HG03045 (cell line): ENCODE results near the gene CDK5.

Source experiments
- ATAC-seq: cut with Tn5 transposase; IDR thresholded peaks from one replicate; pipeline ENCODE4 v1.9.1; 2021; ENCODE audit warnings: mild to moderate bottlenecking, moderate library complexity; ENCODE audit not compliant: unreplicated experiment

Gene CDK5

GRCh38 chr7:151074817-151075661 lies 17.3 kb upstream of the CDK5 start:
- ATAC-seq, result no peak

GRCh38 chr7:151073990-151074389 lies 16.3 kb upstream of the CDK5 start:
- no peak for ATAC-seq

- ATAC-seq, result no peak
These were observed 13.6 kb upstream of the CDK5 start for GRCh38 chr7:151071032-151071866.

- ATAC-seq, result no peak
These were observed 12.9 kb upstream of the CDK5 start for GRCh38 chr7:151070574-151070960.

GRCh38 chr7:151069841-151070573 lies 12.3 kb upstream of the CDK5 start:
- no peak for ATAC-seq

- no peak for ATAC-seq
These were observed 10.5 kb upstream of the CDK5 start for GRCh38 chr7:151068069-151068773.

GRCh38 chr7:151066273-151066974 lies 8.7 kb upstream of the CDK5 start:
- ATAC-seq, result no peak

- ATAC-seq, result no peak
These were observed 7.8 kb upstream of the CDK5 start for GRCh38 chr7:151065516-151065915.

GRCh38 chr7:151064993-151065392 lies 7.3 kb upstream of the CDK5 start:
- ATAC-seq, result no peak

- no peak for ATAC-seq
These were observed 6.8 kb upstream of the CDK5 start for GRCh38 chr7:151064454-151064853.

- no peak for ATAC-seq
These were observed 5.5 kb upstream of the CDK5 start for GRCh38 chr7:151063212-151063561.

- ATAC-seq, result no peak
These were observed 4.9 kb upstream of the CDK5 start for GRCh38 chr7:151062399-151063211.

- no peak for ATAC-seq
These were observed 4.4 kb upstream of the CDK5 start for GRCh38 chr7:151062111-151062398.

- ATAC-seq, result no peak
These were observed 3.8 kb upstream of the CDK5 start for GRCh38 chr7:151061213-151062110.

- ATAC-seq, result no peak
These were observed 2.9 kb upstream of the CDK5 start for GRCh38 chr7:151060416-151061212.

GRCh38 chr7:151060113-151060415 lies 2.4 kb upstream of the CDK5 start:
- ATAC-seq, result no peak

GRCh38 chr7:151059367-151060112 lies 1.8 kb upstream of the CDK5 start, which contains the start of gene SLC4A2:
Gene SLC4A2, plus strand, starts transcription at chr7:151059589. Its CDS starts 2,399 bp downstream, at chr7:151061988.
- ATAC-seq, result peak; percentile 31
